Adrenal gland (tissue), 5 donors: Measurements from ENCODE around the gene IGSF10.

Experiments
- POLR2A ChIP-seq, 2 donors: fragments of 450-650 bp; IDR thresholded peaks; one replicate each; pipeline ENCODE4 v1.6.1; 2017; ENCODE audit warnings: antibody characterized with exemption in 2 of 2, mild to moderate bottlenecking in 2 of 2, moderate library complexity in 1 of 2
- TF ChIP-seq, protein P1 (sequence below), 6 experiments: fragments of 450-650 bp in 4 of 6; fragments of 200-600 bp in 2 of 6; sonication (generic) in 1 of 6; IDR thresholded peaks; 1 replicate in 5 of 6; 2 replicates in 1 of 6; pipeline versions ENCODE4 v1.5.1 to v1.8.0; 2016 to 2021; ENCODE audit warnings: antibody characterized with exemption in 6 of 6, mild to moderate bottlenecking in 2 of 6, moderate library complexity in 1 of 6
- donor health status: DM: no; HTN: no; CAD: no.

- TF ChIP-seq, protein P1, sequence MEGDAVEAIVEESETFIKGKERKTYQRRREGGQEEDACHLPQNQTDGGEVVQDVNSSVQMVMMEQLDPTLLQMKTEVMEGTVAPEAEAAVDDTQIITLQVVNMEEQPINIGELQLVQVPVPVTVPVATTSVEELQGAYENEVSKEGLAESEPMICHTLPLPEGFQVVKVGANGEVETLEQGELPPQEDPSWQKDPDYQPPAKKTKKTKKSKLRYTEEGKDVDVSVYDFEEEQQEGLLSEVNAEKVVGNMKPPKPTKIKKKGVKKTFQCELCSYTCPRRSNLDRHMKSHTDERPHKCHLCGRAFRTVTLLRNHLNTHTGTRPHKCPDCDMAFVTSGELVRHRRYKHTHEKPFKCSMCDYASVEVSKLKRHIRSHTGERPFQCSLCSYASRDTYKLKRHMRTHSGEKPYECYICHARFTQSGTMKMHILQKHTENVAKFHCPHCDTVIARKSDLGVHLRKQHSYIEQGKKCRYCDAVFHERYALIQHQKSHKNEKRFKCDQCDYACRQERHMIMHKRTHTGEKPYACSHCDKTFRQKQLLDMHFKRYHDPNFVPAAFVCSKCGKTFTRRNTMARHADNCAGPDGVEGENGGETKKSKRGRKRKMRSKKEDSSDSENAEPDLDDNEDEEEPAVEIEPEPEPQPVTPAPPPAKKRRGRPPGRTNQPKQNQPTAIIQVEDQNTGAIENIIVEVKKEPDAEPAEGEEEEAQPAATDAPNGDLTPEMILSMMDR (IDR thresholded peaks at IDR 0.05): peak; percentile 80 to 93 (median 86)
- TF ChIP-seq POLR2A (IDR thresholded peaks at IDR 0.05): no peak
Measured at GRCh38 chr3:151439652-151440125, 21.2 kb downstream of the IGSF10 start.
